ENCODE measurements around the gene PDE1A.

DNA sequence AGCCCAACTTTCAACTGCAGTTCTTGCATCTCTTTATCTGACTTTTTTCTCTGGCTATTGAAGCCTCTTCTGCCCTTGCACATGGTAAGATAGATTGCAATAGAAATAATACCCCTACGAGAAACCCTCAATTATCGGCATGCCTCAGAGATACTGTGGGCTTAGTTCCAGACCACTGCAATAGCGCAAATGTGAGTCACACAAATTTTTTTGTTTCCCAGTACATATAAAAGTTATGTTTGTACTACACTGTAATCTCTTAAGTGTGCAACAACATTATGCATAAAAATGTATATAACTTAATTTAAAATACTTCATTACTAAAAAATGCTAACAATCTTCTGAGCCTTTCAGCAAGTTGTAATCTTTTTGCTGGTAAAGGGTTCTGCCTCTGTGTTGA lies 124.7 kb downstream of the PDE1A start:
- TF ChIP-seq, protein P1, sequence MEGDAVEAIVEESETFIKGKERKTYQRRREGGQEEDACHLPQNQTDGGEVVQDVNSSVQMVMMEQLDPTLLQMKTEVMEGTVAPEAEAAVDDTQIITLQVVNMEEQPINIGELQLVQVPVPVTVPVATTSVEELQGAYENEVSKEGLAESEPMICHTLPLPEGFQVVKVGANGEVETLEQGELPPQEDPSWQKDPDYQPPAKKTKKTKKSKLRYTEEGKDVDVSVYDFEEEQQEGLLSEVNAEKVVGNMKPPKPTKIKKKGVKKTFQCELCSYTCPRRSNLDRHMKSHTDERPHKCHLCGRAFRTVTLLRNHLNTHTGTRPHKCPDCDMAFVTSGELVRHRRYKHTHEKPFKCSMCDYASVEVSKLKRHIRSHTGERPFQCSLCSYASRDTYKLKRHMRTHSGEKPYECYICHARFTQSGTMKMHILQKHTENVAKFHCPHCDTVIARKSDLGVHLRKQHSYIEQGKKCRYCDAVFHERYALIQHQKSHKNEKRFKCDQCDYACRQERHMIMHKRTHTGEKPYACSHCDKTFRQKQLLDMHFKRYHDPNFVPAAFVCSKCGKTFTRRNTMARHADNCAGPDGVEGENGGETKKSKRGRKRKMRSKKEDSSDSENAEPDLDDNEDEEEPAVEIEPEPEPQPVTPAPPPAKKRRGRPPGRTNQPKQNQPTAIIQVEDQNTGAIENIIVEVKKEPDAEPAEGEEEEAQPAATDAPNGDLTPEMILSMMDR (conservative IDR thresholded peaks at IDR 0.05; ENCODE audit: low read depth, low read length): no peak
- TF ChIP-seq EZH2 (IDR thresholded peaks at IDR 0.05; ENCODE audit: low read length, unreplicated experiment) (no peak), EZH2phosphoT487 (IDR thresholded peaks at IDR 0.05; ENCODE audit: borderline replicate concordance, low read length) (no peak)

Data from PC-3 (cell line).